Astrocyte (in vitro differentiated cells and primary cell): Measurements from ENCODE around the gene BPI.

Experiments used
- EZH2 ChIP-seq: IDR thresholded peaks from 2 replicates; pipeline ENCODE4 v1.6.1; 2012; ENCODE audit warnings: mild to moderate bottlenecking, low read length, inconsistent platforms; ENCODE audit not compliant: insufficient read depth
- TF ChIP-seq, protein P1 (sequence below): IDR thresholded peaks from 2 replicates; pipeline ENCODE4 v1.5.1; 2011; ENCODE audit warnings: low read depth, mild to moderate bottlenecking, inconsistent platforms, low read length, moderate library complexity; ENCODE audit not compliant: insufficient read depth

DNA sequence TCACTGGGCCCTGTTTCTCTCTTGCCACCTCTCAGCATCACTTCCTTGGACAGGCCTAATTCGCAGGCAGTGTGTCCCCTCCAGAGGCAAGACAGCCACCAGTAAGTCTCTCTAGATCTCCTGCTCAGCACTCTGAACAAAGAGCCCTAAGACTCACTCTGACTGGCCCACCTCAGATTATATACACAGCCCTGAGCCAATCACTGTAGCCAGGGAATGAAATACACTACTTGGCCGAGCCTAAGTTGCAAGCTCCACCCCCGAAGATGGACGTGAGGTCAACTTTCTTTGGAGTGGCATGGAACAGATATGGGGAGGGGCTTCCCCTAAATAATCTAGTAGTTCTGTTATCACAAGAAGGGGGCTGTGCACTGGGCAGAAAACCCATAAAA lies 4.1 kb downstream of the BPI start:
- TF ChIP-seq, protein P1, sequence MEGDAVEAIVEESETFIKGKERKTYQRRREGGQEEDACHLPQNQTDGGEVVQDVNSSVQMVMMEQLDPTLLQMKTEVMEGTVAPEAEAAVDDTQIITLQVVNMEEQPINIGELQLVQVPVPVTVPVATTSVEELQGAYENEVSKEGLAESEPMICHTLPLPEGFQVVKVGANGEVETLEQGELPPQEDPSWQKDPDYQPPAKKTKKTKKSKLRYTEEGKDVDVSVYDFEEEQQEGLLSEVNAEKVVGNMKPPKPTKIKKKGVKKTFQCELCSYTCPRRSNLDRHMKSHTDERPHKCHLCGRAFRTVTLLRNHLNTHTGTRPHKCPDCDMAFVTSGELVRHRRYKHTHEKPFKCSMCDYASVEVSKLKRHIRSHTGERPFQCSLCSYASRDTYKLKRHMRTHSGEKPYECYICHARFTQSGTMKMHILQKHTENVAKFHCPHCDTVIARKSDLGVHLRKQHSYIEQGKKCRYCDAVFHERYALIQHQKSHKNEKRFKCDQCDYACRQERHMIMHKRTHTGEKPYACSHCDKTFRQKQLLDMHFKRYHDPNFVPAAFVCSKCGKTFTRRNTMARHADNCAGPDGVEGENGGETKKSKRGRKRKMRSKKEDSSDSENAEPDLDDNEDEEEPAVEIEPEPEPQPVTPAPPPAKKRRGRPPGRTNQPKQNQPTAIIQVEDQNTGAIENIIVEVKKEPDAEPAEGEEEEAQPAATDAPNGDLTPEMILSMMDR, result no peak
- TF ChIP-seq EZH2, result no peak
